Spleen (tissue), 11 donors: Measurements from ENCODE around the gene SPATA22. TPM values are rescaled to one million over a fixed set of nuclear protein-coding genes. Genes with fewer than 3 reads are reported as not detected.

ENCODE experiments used
- DNase-seq: peaks from one replicate; pipeline ENCODE4 v3.0.0-alpha.2; 2020
- H3K27ac ChIP-seq, 8 donors: fragments of 200-600 bp; sonication (generic) in 7 of 8; 1 replicate in 4 of 8; 2 replicates in 4 of 8; pipeline versions ENCODE4 v1.5.0 to v1.8.0; 2016 to 2021; ENCODE audit warnings: inconsistent platforms in 4 of 8, mild to moderate bottlenecking in 4 of 8, moderate library complexity in 1 of 8
- H3K27me3 ChIP-seq, 7 donors: fragments of 200-600 bp; sonication (generic) in 6 of 7; replicated peaks in 1 of 7; 1 replicate in 4 of 7; 2 replicates in 3 of 7; pipeline versions ENCODE4 v1.5.0 to v1.8.0; 2016 to 2021; ENCODE audit warnings: inconsistent platforms in 3 of 7, mild to moderate bottlenecking in 1 of 7
- H3K36me3 ChIP-seq, 6 donors: fragments of 200-600 bp; sonication (generic) in 5 of 6; 1 replicate in 4 of 6; 2 replicates in 2 of 6; pipeline versions ENCODE4 v1.5.0 to v1.8.0; 2016 to 2021; ENCODE audit warnings: inconsistent platforms in 2 of 6
- H3K4me1 ChIP-seq, 6 donors: fragments of 200-600 bp; sonication (generic) in 5 of 6; 1 replicate in 3 of 6; 2 replicates in 3 of 6; pipeline versions ENCODE4 v1.5.0 to v1.8.0; 2016 to 2021; ENCODE audit warnings: inconsistent platforms in 3 of 6
- H3K4me3 ChIP-seq, 8 donors: fragments of 200-600 bp; sonication (generic) in 7 of 8; 1 replicate in 4 of 8; 2 replicates in 4 of 8; pipeline versions ENCODE4 v1.5.0 to v1.8.0; 2016 to 2021; ENCODE audit warnings: inconsistent platforms in 4 of 8, mild to moderate bottlenecking in 4 of 8, moderate library complexity in 2 of 8
- H3K9me3 ChIP-seq, 8 donors: fragments of 200-600 bp; sonication (generic) in 7 of 8; 1 replicate in 4 of 8; 2 replicates in 4 of 8; pipeline versions ENCODE4 v1.5.0 to v1.8.0; 2016 to 2021; ENCODE audit warnings: inconsistent platforms in 4 of 8
- POLR2A ChIP-seq, 3 donors: fragments of 450-650 bp; IDR thresholded peaks; one replicate each; pipeline ENCODE4 v1.5.1; 2017; ENCODE audit warnings: antibody characterized with exemption in 3 of 3, mild to moderate bottlenecking in 1 of 3
- POLR2AphosphoS5 ChIP-seq, 3 donors: sonication (generic); formaldehyde crosslinking; IDR thresholded peaks; one replicate each; pipeline ENCODE4 v1.5.1; 2017; ENCODE audit warnings: antibody characterized with exemption in 3 of 3
- WGBS, 5 donors: extraction: QIAGEN DNeasy Blood & Tissue Kit in 3 of 5; methylation state at CpG; one replicate each; pipeline versions ENCODE4 v1.1.5 to v1.1.7; 2013 to 2018; 5-methylcytosine and 5-hydroxymethylcytosine counted together
- intact Hi-C: fragments of 100-400 bp; cut with DNase I; formaldehyde crosslinking; loops from one replicate; pipeline ENCODE4 v1.15.0; 2023; ENCODE audit warnings: low total_unique reads
- polyA plus RNA-seq, 3 donors: library from polyadenylated mRNA; stranded (reverse); fragments of 200-250 nt; gene quantifications; one replicate each; pipeline ENCODE4 v1.2.1, GENCODE V29; 2013
- total RNA-seq, 7 donors: library from RNA; depleted of rRNA in 3 of 7; stranded (reverse); fragments of >200 nt in 3 of 7; fragmentation: NEBNext Ultra II Directional in 4 of 7; extraction: Animal tissue kit (Norgen Biotek cat#: 25700) in 4 of 7; gene quantifications; one replicate each; pipeline versions ENCODE4 v1.1.0 to v1.2.1, GENCODE V29; 2016 to 2021
- TF ChIP-seq, protein P1 (sequence below), 11 experiments: fragments of 200-600 bp in 7 of 11; fragments of 450-650 bp in 4 of 11; sonication (generic) in 4 of 11; IDR thresholded peaks in 8 of 11; conservative IDR thresholded peaks in 3 of 11; 1 replicate in 7 of 11; 2 replicates in 4 of 11; pipeline versions ENCODE4 v1.4.0 to v1.8.0; 2016 to 2021; ENCODE audit warnings: antibody characterized with exemption in 11 of 11, inconsistent platforms in 4 of 11, mild to moderate bottlenecking in 1 of 11
- donor health status: healthy with polysubstance abuse.
- donor health status: DM: no; HTN: no; CAD: no; lungs with moderate emphysema.
- donor health status: DM: no; HTN: no; CAD: no.
- donor health status: Bipolar disorder and iron deficiency.
- donor health status: healthy.
- donor health status: DM: no; HTN: no; CAD: no.
- donor health status: DM: yes; HTN: yes; CAD: no.

Gene SPATA22
- total and polyA plus RNA-seq, 10 donors: 0.22 to 0.80 (median 0.39) TPM; not detected in 6

DNA sequence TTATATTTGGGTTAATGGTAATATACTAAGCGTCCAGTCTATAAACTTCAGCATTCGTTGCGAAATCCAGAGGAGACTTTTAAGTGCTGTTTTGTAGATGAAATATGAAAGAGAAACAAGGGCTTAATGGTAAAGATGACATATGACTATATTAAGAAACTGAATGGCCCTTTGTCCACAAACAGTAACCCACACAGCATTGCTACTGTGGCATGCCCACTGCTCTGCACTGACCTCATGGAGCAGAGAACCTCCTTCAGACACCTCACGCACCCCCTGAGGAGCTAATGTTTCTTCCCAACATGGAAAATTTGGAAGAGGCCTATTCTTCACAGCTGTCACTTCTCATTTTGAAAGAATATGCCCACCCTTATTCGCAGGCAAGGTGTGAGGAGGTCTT, 30.8 kb upstream of the SPATA22 start:
- Histone ChIP-seq H3K9me3 (peaks cover 0 to 8% (median 0%) of the 10 kb centered on the region in 8 donors), H3K4me1 (no peaks in the 10 kb centered on the region), H3K27ac (no peak overlapping the region), H3K27me3 (no peaks in the 10 kb centered on the region), H3K36me3 (no peaks in the 10 kb centered on the region), H3K4me3 (no peak overlapping the region)
- intact Hi-C loops: no loop called here
- TF ChIP-seq POLR2AphosphoS5 (IDR thresholded peaks at IDR 0.05): no peak
- TF ChIP-seq POLR2A (IDR thresholded peaks at IDR 0.05): no peak
- TF ChIP-seq, protein P1, sequence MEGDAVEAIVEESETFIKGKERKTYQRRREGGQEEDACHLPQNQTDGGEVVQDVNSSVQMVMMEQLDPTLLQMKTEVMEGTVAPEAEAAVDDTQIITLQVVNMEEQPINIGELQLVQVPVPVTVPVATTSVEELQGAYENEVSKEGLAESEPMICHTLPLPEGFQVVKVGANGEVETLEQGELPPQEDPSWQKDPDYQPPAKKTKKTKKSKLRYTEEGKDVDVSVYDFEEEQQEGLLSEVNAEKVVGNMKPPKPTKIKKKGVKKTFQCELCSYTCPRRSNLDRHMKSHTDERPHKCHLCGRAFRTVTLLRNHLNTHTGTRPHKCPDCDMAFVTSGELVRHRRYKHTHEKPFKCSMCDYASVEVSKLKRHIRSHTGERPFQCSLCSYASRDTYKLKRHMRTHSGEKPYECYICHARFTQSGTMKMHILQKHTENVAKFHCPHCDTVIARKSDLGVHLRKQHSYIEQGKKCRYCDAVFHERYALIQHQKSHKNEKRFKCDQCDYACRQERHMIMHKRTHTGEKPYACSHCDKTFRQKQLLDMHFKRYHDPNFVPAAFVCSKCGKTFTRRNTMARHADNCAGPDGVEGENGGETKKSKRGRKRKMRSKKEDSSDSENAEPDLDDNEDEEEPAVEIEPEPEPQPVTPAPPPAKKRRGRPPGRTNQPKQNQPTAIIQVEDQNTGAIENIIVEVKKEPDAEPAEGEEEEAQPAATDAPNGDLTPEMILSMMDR (IDR thresholded peaks at IDR 0.05 in 8 of 11, conservative IDR thresholded peaks at IDR 0.05 in 3 of 11): no peak
- WGBS, 5 donors: 61 to 87% (median 71%) methylated on average over 4 to 5 of the region's 5 CpGs
- DNase-seq: no peak

DNA sequence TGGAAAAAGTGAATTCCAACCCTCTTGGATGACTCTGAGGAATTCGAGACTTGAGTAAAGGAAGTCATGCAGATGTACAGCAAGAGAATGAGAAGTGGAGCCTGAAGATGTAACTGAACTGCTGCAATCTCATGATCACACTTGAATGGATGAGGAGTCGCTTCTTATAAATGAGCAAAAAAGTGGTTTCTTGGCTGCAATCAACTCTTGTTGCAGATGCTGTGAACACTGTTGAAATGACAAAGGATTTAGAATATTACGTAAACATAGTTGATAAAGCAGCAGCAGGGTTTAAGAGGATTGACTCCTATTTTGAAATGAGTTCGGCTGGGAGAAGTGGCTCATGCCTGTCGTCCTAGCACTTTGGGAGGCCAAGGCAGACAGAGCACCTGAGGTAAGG, 29.7 kb upstream of the SPATA22 start:
- no peak overlapping the region for H3K4me3 ChIP-seq
- H3K27ac ChIP-seq: no peak overlapping the region
- H3K9me3 ChIP-seq: peaks cover 0 to 8% (median 0%) of the 10 kb centered on the region in 8 donors
- TF ChIP-seq POLR2AphosphoS5 (IDR thresholded peaks at IDR 0.05) (no peak), POLR2A (IDR thresholded peaks at IDR 0.05) (no peak)
- TF ChIP-seq, protein P1 (IDR thresholded peaks at IDR 0.05 in 8 of 11, conservative IDR thresholded peaks at IDR 0.05 in 3 of 11): no peak
- WGBS, 5 donors: 69 to 80% (median 72%) methylated on average over 5 of the region's 5 CpGs
- H3K4me1 ChIP-seq: no peaks in the 10 kb centered on the region
- H3K27me3 ChIP-seq: no peaks in the 10 kb centered on the region
- DNase-seq: no peak
- intact Hi-C loops: no loop called here
- no peaks in the 10 kb centered on the region for H3K36me3 ChIP-seq

DNA sequence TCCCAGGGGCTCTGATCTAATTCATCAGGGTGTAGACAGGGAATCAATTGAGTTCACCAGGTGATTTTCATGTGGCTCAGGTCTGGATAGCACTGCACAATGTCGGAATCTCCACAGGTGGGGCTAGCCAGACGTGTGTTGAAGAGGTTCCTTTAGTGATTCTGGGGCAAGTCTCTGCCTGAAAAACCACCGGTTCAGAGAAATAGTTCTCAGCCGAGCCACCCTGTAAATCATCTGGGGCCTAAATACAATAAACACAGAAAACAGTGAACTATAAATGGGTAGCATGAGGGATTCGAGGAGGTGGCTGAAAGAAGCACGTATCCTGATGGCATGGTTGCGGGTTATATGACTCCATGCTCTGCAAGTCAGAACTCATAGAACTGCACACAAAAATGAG, 25.5 kb upstream of the SPATA22 start:
- TF ChIP-seq, protein P1 (IDR thresholded peaks at IDR 0.05 in 8 of 11, conservative IDR thresholded peaks at IDR 0.05 in 3 of 11): no peak
- no peak for TF ChIP-seq POLR2A (IDR thresholded peaks at IDR 0.05)
- TF ChIP-seq POLR2AphosphoS5 (IDR thresholded peaks at IDR 0.05): no peak
- peaks cover 0 to 8% (median 0%) of the 10 kb centered on the region in 8 donors for H3K9me3 ChIP-seq
- no peaks in the 10 kb centered on the region for H3K27me3 ChIP-seq
- H3K4me3 ChIP-seq: no peak overlapping the region
- WGBS, 5 donors: 84 to 90% (median 87%) methylated on average over 7 of the region's 7 CpGs
- no peaks in the 10 kb centered on the region for H3K36me3 ChIP-seq
- intact Hi-C loops: no loop called here
- H3K4me1 ChIP-seq: no peaks in the 10 kb centered on the region
- H3K27ac ChIP-seq: no peak overlapping the region
- DNase-seq: no peak

DNA sequence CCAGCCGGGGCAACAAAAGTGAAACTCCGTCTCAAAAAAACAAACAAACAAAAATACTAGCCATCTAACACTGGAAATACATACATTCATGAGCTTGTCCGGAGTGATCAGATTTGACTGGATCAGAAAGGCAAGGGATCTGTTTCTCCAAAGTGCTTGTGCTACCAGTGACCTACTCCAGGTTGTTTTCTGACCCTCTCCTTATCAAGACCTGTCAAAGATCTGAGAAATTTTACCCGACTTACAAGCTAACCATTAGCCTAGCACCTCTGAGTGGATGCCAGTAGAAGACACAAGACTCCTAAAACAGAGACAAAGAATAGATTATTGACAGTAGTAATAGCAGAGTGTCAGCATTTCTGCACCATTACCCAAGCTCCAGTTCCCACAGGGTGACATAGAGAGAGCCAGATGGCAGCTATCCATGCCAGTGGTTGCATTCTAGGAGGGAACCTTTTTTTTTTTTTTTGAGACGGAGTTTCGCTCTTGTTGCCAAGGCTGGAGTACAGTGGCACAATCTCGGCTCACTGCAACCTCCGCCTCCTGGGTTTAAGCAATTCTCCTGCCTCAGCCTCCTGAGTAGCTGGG, 14.0 kb upstream of the SPATA22 start:
- 83 to 93% (median 88%) methylated on average over 8 of the region's 8 CpGs for WGBS, 5 donors
- no peaks in the 10 kb centered on the region for H3K4me1 ChIP-seq
- H3K36me3 ChIP-seq: no peaks in the 10 kb centered on the region
- H3K4me3 ChIP-seq: no peak overlapping the region
- TF ChIP-seq, protein P1 (IDR thresholded peaks at IDR 0.05 in 8 of 11, conservative IDR thresholded peaks at IDR 0.05 in 3 of 11): no peak
- TF ChIP-seq POLR2A (IDR thresholded peaks at IDR 0.05): no peak
- H3K9me3 ChIP-seq: no peaks in the 10 kb centered on the region
- peaks cover 0 to 27% (median 0%) of the 10 kb centered on the region in 7 donors for H3K27me3 ChIP-seq
- no peak overlapping the region for H3K27ac ChIP-seq
- no peak for DNase-seq
- intact Hi-C loops: no loop called here
